CD14-positive monocyte (primary cell): ENCODE data around the gene RGS7. TPM values are rescaled to one million over a fixed set of nuclear protein-coding genes. Genes with fewer than 3 reads are reported as not detected.

Experiments
- DNase-seq, 3 donors: peaks; one replicate each; pipeline ENCODE4 v3.0.0-alpha.2; 2011 to 2022
- H2AFZ ChIP-seq: 2 replicates; pipeline ENCODE4 v1.6.0; 2012; ENCODE audit warnings: mild to moderate bottlenecking, low read depth, low read length, inconsistent platforms; ENCODE audit not compliant: insufficient read depth, poor library complexity, severe bottlenecking
- H3K27ac ChIP-seq, 2 donors: 1 replicate in 1 of 2; 2 replicates in 1 of 2; pipeline ENCODE4 v1.5.1; 2012 to 2013; ENCODE audit warnings: low read length in 2 of 2, control low read depth in 1 of 2, inconsistent platforms in 1 of 2, low read depth in 1 of 2, mild to moderate bottlenecking in 1 of 2
- H3K27me3 ChIP-seq, 2 donors: one replicate each; pipeline versions ENCODE4 v1.6.0 to v1.6.1; 2011 to 2013; ENCODE audit warnings: low read length in 2 of 2; ENCODE audit not compliant: control insufficient read depth in 2 of 2, insufficient read depth in 2 of 2
- H3K36me3 ChIP-seq, 2 donors: replicated peaks in 1 of 2; 1 replicate in 1 of 2; 2 replicates in 1 of 2; pipeline versions ENCODE4 v1.5.1 to v1.6.1; 2012 to 2013; ENCODE audit warnings: low read length in 2 of 2, control low read depth in 1 of 2, inconsistent platforms in 1 of 2, mild to moderate bottlenecking in 1 of 2; ENCODE audit not compliant: insufficient read depth in 2 of 2, control insufficient read depth in 1 of 2
- H3K4me1 ChIP-seq, 2 donors: 1 replicate in 1 of 2; 2 replicates in 1 of 2; pipeline versions ENCODE4 v1.5.1 to v1.6.1; 2012 to 2013; ENCODE audit warnings: low read length in 2 of 2, control low read depth in 1 of 2, inconsistent platforms in 1 of 2, mild to moderate bottlenecking in 1 of 2, moderate library complexity in 1 of 2; ENCODE audit not compliant: insufficient read depth in 2 of 2, control insufficient read depth in 1 of 2
- H3K4me2 ChIP-seq: replicated peaks from 2 replicates; pipeline ENCODE3; 2012; ENCODE audit warnings: low read length, moderate library complexity, mild to moderate bottlenecking; ENCODE audit not compliant: poor library complexity, severe bottlenecking; ENCODE audit errors: extremely low read depth
- H3K4me3 ChIP-seq, 3 experiments: fragments of 200-600 bp in 1 of 3; sonication (generic) in 1 of 3; replicated peaks in 1 of 3; 1 replicate in 2 of 3; 2 replicates in 1 of 3; pipeline ENCODE4 v1.5.1; 2011 to 2013; ENCODE audit warnings: low read length in 3 of 3, mild to moderate bottlenecking in 3 of 3, control low read depth in 2 of 3, low read depth in 2 of 3, inconsistent platforms in 1 of 3, moderate library complexity in 1 of 3
- H3K79me2 ChIP-seq: 2 replicates; pipeline ENCODE4 v1.6.0; 2012; ENCODE audit warnings: mild to moderate bottlenecking, control low read depth, inconsistent platforms, low read length, moderate library complexity; ENCODE audit not compliant: insufficient read depth
- H3K9ac ChIP-seq: 2 replicates; pipeline ENCODE4 v1.6.0; 2017; ENCODE audit warnings: low read length, mild to moderate bottlenecking; ENCODE audit not compliant: insufficient read depth, poor library complexity, severe bottlenecking
- H3K9me3 ChIP-seq, 2 donors: replicated peaks in 1 of 2; 1 replicate in 1 of 2; 2 replicates in 1 of 2; pipeline versions ENCODE4 v1.5.1 to v1.6.1; 2012 to 2013; ENCODE audit warnings: low read length in 2 of 2, control low read depth in 1 of 2; ENCODE audit not compliant: control insufficient read depth in 1 of 2, insufficient read depth in 1 of 2
- H4K20me1 ChIP-seq: 2 replicates; pipeline ENCODE4 v1.6.0; 2012; ENCODE audit warnings: mild to moderate bottlenecking, low read length, control low read depth, moderate library complexity; ENCODE audit not compliant: insufficient read depth
- H3K27ac Mint-ChIP-seq, 7 donors: one replicate each; pipeline ENCODE4 v1.8.0; 2020; ENCODE audit warnings: mild to moderate bottlenecking in 7 of 7, mixed read lengths in 7 of 7, moderate library complexity in 6 of 7, inconsistent platforms in 2 of 7
- H3K27me3 Mint-ChIP-seq, 3 donors: one replicate each; pipeline ENCODE4 v1.8.0; 2021 to 2022; ENCODE audit warnings: low read depth in 3 of 3, mild to moderate bottlenecking in 3 of 3, mixed read lengths in 3 of 3, moderate library complexity in 3 of 3, inconsistent platforms in 1 of 3
- H3K36me3 Mint-ChIP-seq, 2 donors: one replicate each; pipeline ENCODE4 v1.8.0; 2020; ENCODE audit warnings: mixed read lengths in 2 of 2, inconsistent platforms in 1 of 2, mild to moderate bottlenecking in 1 of 2
- H3K4me1 Mint-ChIP-seq: one replicate; pipeline ENCODE4 v1.8.0; 2020; ENCODE audit warnings: mild to moderate bottlenecking, mixed read lengths
- H3K4me3 Mint-ChIP-seq, 2 donors: one replicate each; pipeline ENCODE4 v1.8.0; 2020; ENCODE audit warnings: mild to moderate bottlenecking in 2 of 2, mixed read lengths in 2 of 2, moderate library complexity in 1 of 2
- H3K9me3 Mint-ChIP-seq, 7 donors: one replicate each; pipeline ENCODE4 v1.8.0; 2020 to 2022; ENCODE audit warnings: mixed read lengths in 7 of 7, mild to moderate bottlenecking in 6 of 7, moderate library complexity in 6 of 7, inconsistent platforms in 2 of 7
- WGBS: methylation state at CpG from one replicate; pipeline ENCODE4 v1.1.5; 2013; ENCODE audit warnings: missing lambda C conversion rate; ENCODE audit not compliant: insufficient coverage; 5-methylcytosine and 5-hydroxymethylcytosine counted together
- intact Hi-C, 2 donors: fragments of 100-400 bp; cut with micrococcal nuclease; formaldehyde crosslinking; loops; one replicate each; pipeline versions ENCODE4 v1.15.0 to v1.15.1; 2023
- polyA plus RNA-seq, 3 donors: library from polyadenylated mRNA; depleted of rRNA in 1 of 3; unstranded in 2 of 3; stranded (reverse) in 1 of 3; fragments of 300-500 nt in 2 of 3; fragments of >200 nt in 1 of 3; fragmentation: Illumina TruSeq in 2 of 3; gene quantifications; 1 replicate in 2 of 3; 2 replicates in 1 of 3; pipeline ENCODE4 v1.2.3, GENCODE V29; 2012 to 2021
- TF ChIP-seq, protein P1 (sequence below): fragments of 200-600 bp; IDR thresholded peaks from one replicate; pipeline ENCODE4 v1.8.0; 2022; ENCODE audit warnings: antibody characterized with exemption, mild to moderate bottlenecking

The RGS7 gene
- polyA plus RNA-seq, 3 donors: not detected

DNA sequence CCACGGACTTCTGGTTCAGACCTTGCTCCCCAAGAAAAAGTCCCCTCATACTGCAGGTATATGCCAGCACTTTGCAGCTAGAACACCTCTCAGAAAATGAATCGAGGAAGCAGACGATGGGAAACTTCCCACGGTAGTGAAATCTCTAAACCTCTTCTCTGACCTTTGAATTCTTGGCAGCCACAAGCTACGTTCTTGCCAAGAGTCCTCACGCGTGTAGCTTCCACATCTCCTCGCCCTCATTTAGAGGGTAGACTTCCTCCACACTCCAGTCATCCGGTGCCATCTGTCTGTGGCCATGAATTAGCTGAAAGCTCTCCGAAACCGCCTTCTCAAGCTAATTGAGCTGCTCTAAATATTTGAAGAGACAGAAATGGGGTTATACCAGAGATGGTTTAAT, 127.8 kb downstream of the RGS7 start:
- peaks cover 0 to 17% (median 2%) of the 10 kb centered on the region in 7 donors for H3K9me3 Mint-ChIP-seq
- no peak for DNase-seq
- no peak overlapping the region for H2AFZ ChIP-seq
- no peak overlapping the region for H3K27ac Mint-ChIP-seq
- no peaks in the 10 kb centered on the region for H3K4me1 ChIP-seq
- TF ChIP-seq, protein P1, sequence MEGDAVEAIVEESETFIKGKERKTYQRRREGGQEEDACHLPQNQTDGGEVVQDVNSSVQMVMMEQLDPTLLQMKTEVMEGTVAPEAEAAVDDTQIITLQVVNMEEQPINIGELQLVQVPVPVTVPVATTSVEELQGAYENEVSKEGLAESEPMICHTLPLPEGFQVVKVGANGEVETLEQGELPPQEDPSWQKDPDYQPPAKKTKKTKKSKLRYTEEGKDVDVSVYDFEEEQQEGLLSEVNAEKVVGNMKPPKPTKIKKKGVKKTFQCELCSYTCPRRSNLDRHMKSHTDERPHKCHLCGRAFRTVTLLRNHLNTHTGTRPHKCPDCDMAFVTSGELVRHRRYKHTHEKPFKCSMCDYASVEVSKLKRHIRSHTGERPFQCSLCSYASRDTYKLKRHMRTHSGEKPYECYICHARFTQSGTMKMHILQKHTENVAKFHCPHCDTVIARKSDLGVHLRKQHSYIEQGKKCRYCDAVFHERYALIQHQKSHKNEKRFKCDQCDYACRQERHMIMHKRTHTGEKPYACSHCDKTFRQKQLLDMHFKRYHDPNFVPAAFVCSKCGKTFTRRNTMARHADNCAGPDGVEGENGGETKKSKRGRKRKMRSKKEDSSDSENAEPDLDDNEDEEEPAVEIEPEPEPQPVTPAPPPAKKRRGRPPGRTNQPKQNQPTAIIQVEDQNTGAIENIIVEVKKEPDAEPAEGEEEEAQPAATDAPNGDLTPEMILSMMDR: no peak
- H3K79me2 ChIP-seq: no peaks in the 10 kb centered on the region
- H3K36me3 Mint-ChIP-seq: no peaks in the 10 kb centered on the region
- no peaks in the 10 kb centered on the region for H3K4me1 Mint-ChIP-seq
- H3K27me3 Mint-ChIP-seq: peaks cover 0 to 1% (median 0%) of the 10 kb centered on the region in 3 donors
- no peak overlapping the region for H3K4me3 Mint-ChIP-seq
- H3K27ac ChIP-seq: no peak overlapping the region
- no peaks in the 10 kb centered on the region for H3K36me3 ChIP-seq
- H3K27me3 ChIP-seq: no peaks in the 10 kb centered on the region
- no peaks in the 10 kb centered on the region for H3K9me3 ChIP-seq
- intact Hi-C loops: no loop called here
- H3K4me2 ChIP-seq: no peak overlapping the region
- WGBS: 66% methylated on average over 5 of the region's 11 CpGs
- H3K4me3 ChIP-seq: no peak overlapping the region
- no peaks in the 10 kb centered on the region for H4K20me1 ChIP-seq
- no peak overlapping the region for H3K9ac ChIP-seq

DNA sequence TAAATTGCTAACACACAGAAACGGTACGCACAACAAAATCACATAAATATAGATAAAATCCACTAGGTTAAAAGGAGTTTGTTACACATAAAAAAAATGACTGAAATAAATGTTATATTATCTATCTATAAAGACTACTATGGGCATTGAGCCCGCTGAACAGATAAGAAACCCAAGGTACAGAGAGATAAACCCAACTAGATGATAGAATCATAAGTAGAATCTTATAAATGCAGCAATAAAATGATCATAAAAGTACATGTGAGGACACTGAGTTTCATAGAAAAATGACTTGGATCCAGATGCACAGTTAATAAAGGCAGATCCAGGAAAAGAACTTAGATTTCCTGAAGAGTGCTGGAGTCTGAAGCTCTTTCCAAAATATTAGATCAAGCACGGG, 128.7 kb downstream of the RGS7 start:
- H2AFZ ChIP-seq: no peak overlapping the region
- TF ChIP-seq, protein P1: no peak
- H4K20me1 ChIP-seq: no peaks in the 10 kb centered on the region
- H3K36me3 Mint-ChIP-seq: no peaks in the 10 kb centered on the region
- H3K27ac ChIP-seq: no peak overlapping the region
- H3K27ac Mint-ChIP-seq: no peak overlapping the region
- no peak overlapping the region for H3K4me3 Mint-ChIP-seq
- no peaks in the 10 kb centered on the region for H3K79me2 ChIP-seq
- intact Hi-C loops: no loop called here
- peaks cover 0 to under 1% of the 10 kb centered on the region in 2 donors for H3K9me3 ChIP-seq
- H3K9ac ChIP-seq: no peak overlapping the region
- no peak overlapping the region for H3K4me2 ChIP-seq
- no peaks in the 10 kb centered on the region for H3K27me3 ChIP-seq
- WGBS: 100% methylated on average over 1 of the region's 4 CpGs
- no peaks in the 10 kb centered on the region for H3K4me1 Mint-ChIP-seq
- DNase-seq: no peak
- no peak overlapping the region for H3K4me3 ChIP-seq
- H3K27me3 Mint-ChIP-seq: peaks cover 0 to 1% (median 0%) of the 10 kb centered on the region in 3 donors
- no peaks in the 10 kb centered on the region for H3K36me3 ChIP-seq
- no peaks in the 10 kb centered on the region for H3K4me1 ChIP-seq
- H3K9me3 Mint-ChIP-seq: peaks cover 0 to 19% (median 2%) of the 10 kb centered on the region in 7 donors
